ENCODE measurements around the gene BARX2.

Gene BARX2

GRCh38 chr11:129374993-129375750, 476 bp upstream of the BARX2 start:
- no peak for TF ChIP-seq CTCF (conservative IDR thresholded peaks at IDR 0.05; ENCODE audit: low read depth, low read length)
- no peak for DNase-seq (ENCODE audit: low read depth)
- peak overlapping the region; percentile 20 for H3K4me3 ChIP-seq (ENCODE audit: low read length)

- no peak overlapping the region for H3K4me3 ChIP-seq (ENCODE audit: low read length)
- TF ChIP-seq CTCF (conservative IDR thresholded peaks at IDR 0.05; ENCODE audit: low read depth, low read length): no peak
- DNase-seq (ENCODE audit: low read depth): no peak
Measured at GRCh38 chr11:129376658-129377341, 1.2 kb downstream of the BARX2 start.

- no peak for DNase-seq (ENCODE audit: low read depth)
- TF ChIP-seq CTCF (conservative IDR thresholded peaks at IDR 0.05; ENCODE audit: low read depth, low read length): no peak
- no peak overlapping the region for H3K4me3 ChIP-seq (ENCODE audit: low read length)
Measured at GRCh38 chr11:129377739-129378138, 2.1 kb downstream of the BARX2 start.

- TF ChIP-seq CTCF (conservative IDR thresholded peaks at IDR 0.05; ENCODE audit: low read depth, low read length): no peak
- H3K4me3 ChIP-seq (ENCODE audit: low read length): no peak overlapping the region
- no peak for DNase-seq (ENCODE audit: low read depth)
Measured at GRCh38 chr11:129380413-129380812, 4.8 kb downstream of the BARX2 start.

GRCh38 chr11:129382583-129382982, 6.9 kb downstream of the BARX2 start:
- DNase-seq (ENCODE audit: low read depth): no peak
- no peak for TF ChIP-seq CTCF (conservative IDR thresholded peaks at IDR 0.05; ENCODE audit: low read depth, low read length)
- no peak overlapping the region for H3K4me3 ChIP-seq (ENCODE audit: low read length)

- no peak for TF ChIP-seq CTCF (conservative IDR thresholded peaks at IDR 0.05; ENCODE audit: low read depth, low read length)
- DNase-seq (ENCODE audit: low read depth): no peak
- H3K4me3 ChIP-seq (ENCODE audit: low read length): no peak overlapping the region
Measured at GRCh38 chr11:129383060-129383459, 7.4 kb downstream of the BARX2 start.

- H3K4me3 ChIP-seq (ENCODE audit: low read length): no peak overlapping the region
- DNase-seq (ENCODE audit: low read depth): no peak
- TF ChIP-seq CTCF (conservative IDR thresholded peaks at IDR 0.05; ENCODE audit: low read depth, low read length): no peak
Measured at GRCh38 chr11:129383502-129383901, 7.9 kb downstream of the BARX2 start.
